GM19099 (cell line): ENCODE measurements around the gene PDLIM7.

Source experiments
- POLR2A ChIP-seq: IDR thresholded peaks from 3 replicates; pipeline ENCODE4 v1.6.1; 2011; ENCODE audit warnings: low read depth; ENCODE audit not compliant: insufficient read length; ENCODE audit errors: extremely low read depth

The PDLIM7 gene

GRCh38 chr5:177477701-177478477, 19.5 kb downstream of the PDLIM7 start:
- TF ChIP-seq POLR2A, result no peak

GRCh38 chr5:177476531-177477233, 20.7 kb downstream of the PDLIM7 start:
- no peak for TF ChIP-seq POLR2A

- TF ChIP-seq POLR2A, result no peak
These were observed 21.6 kb downstream of the PDLIM7 start for GRCh38 chr5:177475563-177476427.

GRCh38 chr5:177474846-177475562, 22.4 kb downstream of the PDLIM7 start:
- TF ChIP-seq POLR2A, result no peak

- no peak for TF ChIP-seq POLR2A
These were observed 23.4 kb downstream of the PDLIM7 start for GRCh38 chr5:177474002-177474476.

GRCh38 chr5:177473443-177474001, 23.9 kb downstream of the PDLIM7 start, which contains the start of gene DBN1:
Gene DBN1 (minus strand): TSS chr5:177473634. CDS start chr5:177473521, 113 bp downstream.
- no peak for TF ChIP-seq POLR2A

- peak; percentile 44 for TF ChIP-seq POLR2A
These were observed 24.7 kb downstream of the PDLIM7 start for GRCh38 chr5:177472460-177473442.

GRCh38 chr5:177471610-177472356, 25.6 kb downstream of the PDLIM7 start:
- TF ChIP-seq POLR2A, result no peak

- TF ChIP-seq POLR2A, result no peak
These were observed 26.5 kb downstream of the PDLIM7 start for GRCh38 chr5:177470759-177471536.

GRCh38 chr5:177469750-177470525, 27.5 kb downstream of the PDLIM7 start:
- TF ChIP-seq POLR2A, result no peak

GRCh38 chr5:177468685-177469628, 28.4 kb downstream of the PDLIM7 start:
- no peak for TF ChIP-seq POLR2A
